Adrenal gland (tissue), 12 donors: ENCODE measurements around the gene WFDC12. TPM values are rescaled to one million over a fixed set of nuclear protein-coding genes. Genes with fewer than 3 reads are reported as not detected.

Experiments used
- DNase-seq, 7 donors: peaks; one replicate each; pipeline ENCODE4 v3.0.0-alpha.2; 2019 to 2020
- H3K27ac ChIP-seq, 5 donors: fragments of 200-600 bp; sonication (generic) in 4 of 5; 1 replicate in 3 of 5; 2 replicates in 2 of 5; pipeline versions ENCODE4 v1.5.1 to v1.8.0; 2016 to 2020; ENCODE audit warnings: mild to moderate bottlenecking in 1 of 5
- H3K27me3 ChIP-seq: fragments of 200-600 bp; 2 replicates; pipeline ENCODE4 v1.8.0; 2021
- H3K36me3 ChIP-seq, 2 donors: fragments of 200-600 bp; replicated peaks in 1 of 2; 1 replicate in 1 of 2; 2 replicates in 1 of 2; pipeline versions ENCODE4 v1.5.1 to v1.8.0; 2018 to 2022
- H3K4me1 ChIP-seq, 2 donors: fragments of 200-600 bp; replicated peaks in 1 of 2; 1 replicate in 1 of 2; 2 replicates in 1 of 2; pipeline versions ENCODE4 v1.5.1 to v1.8.0; 2018 to 2021
- H3K4me3 ChIP-seq, 4 donors: fragments of 200-600 bp; sonication (generic) in 3 of 4; one replicate each; pipeline ENCODE4 v1.5.1; 2016 to 2018
- H3K9me3 ChIP-seq, 3 donors: fragments of 200-600 bp; sonication (generic) in 1 of 3; replicated peaks in 1 of 3; 1 replicate in 2 of 3; 2 replicates in 1 of 3; pipeline versions ENCODE4 v1.5.1 to v1.8.0; 2016 to 2021
- CTCF ChIP-seq, 6 experiments: fragments of 450-650 bp in 4 of 6; fragments of 200-600 bp in 2 of 6; sonication (generic) in 1 of 6; IDR thresholded peaks; 1 replicate in 5 of 6; 2 replicates in 1 of 6; pipeline versions ENCODE4 v1.5.1 to v1.8.0; 2016 to 2021; ENCODE audit warnings: antibody characterized with exemption in 6 of 6, mild to moderate bottlenecking in 2 of 6, moderate library complexity in 1 of 6
- POLR2A ChIP-seq, 2 donors: fragments of 450-650 bp; IDR thresholded peaks; one replicate each; pipeline ENCODE4 v1.6.1; 2017; ENCODE audit warnings: antibody characterized with exemption in 2 of 2, mild to moderate bottlenecking in 2 of 2, moderate library complexity in 1 of 2
- WGBS, 4 donors: extraction: QIAGEN DNeasy Blood & Tissue Kit in 2 of 4; methylation state at CpG; one replicate each; pipeline versions ENCODE4 v1.1.5 to v1.1.7; 2013 to 2017; 5-methylcytosine and 5-hydroxymethylcytosine counted together
- intact Hi-C, 2 donors: fragments of 100-400 bp; cut with DNase I; formaldehyde crosslinking; loops; one replicate each; pipeline versions ENCODE4 v1.14.1 to v1.15.0; 2022 to 2023
- polyA plus RNA-seq, 3 donors: library from polyadenylated mRNA; stranded (reverse); fragments of 200-250 nt in 2 of 3; fragments of 350-450 nt in 1 of 3; fragmentation: Illumina TruSeq in 1 of 3; extraction: RNeasy Lipid Tissue Mini Kit (QIAGEN cat#74804) in 1 of 3; gene quantifications; one replicate each; pipeline ENCODE4 v1.2.3, GENCODE V29; 2013 to 2014
- total RNA-seq, 9 donors: library from RNA; depleted of rRNA in 4 of 9; stranded (reverse); fragments of >200 nt in 4 of 9; fragments of 120-200 nt in 1 of 9; fragmentation: NEBNext Ultra II Directional in 1 of 9; extraction: Animal tissue kit (Norgen Biotek cat#: 25700) in 1 of 9; gene quantifications; one replicate each; pipeline versions ENCODE4 v1.1.0 to v1.2.4, GENCODE V29; 2013 to 2023
- donor health status: healthy with polysubstance abuse.
- donor health status: Bipolar disorder and iron deficiency.
- donor health status: DM: yes; HTN: yes; CAD: no.
- donor health status: DM: no; HTN: no; CAD: no.
- donor health status: DM: no; HTN: no; CAD: no.
- donor health status: DM: yes; HTN: yes; CAD: no.

Gene WFDC12
- total and polyA plus RNA-seq, 12 donors = not detected

- 3 to 8% (median 7%) methylated on average over 7 of the region's 7 CpGs for WGBS, 4 donors
- intact Hi-C loops = loop anchor here in 1 of 2 donors (5.0 kb wide), 1 partner anchor 191 kb away; no protein-coding TSS in a partner anchor
- Histone ChIP-seq H3K36me3 (no peaks in the 10 kb centered on the region), H3K4me1 (peaks cover 4 to 15% of the 10 kb centered on the region in 2 donors), H3K27ac (no peak overlapping the region), H3K27me3 (peaks cover 31% of the 10 kb centered on the region), H3K9me3 (no peaks in the 10 kb centered on the region), H3K4me3 (no peak overlapping the region)
- TF ChIP-seq CTCF (IDR thresholded peaks at IDR 0.05) = peak; percentile 58 to 77 (median 72)
- TF ChIP-seq POLR2A (IDR thresholded peaks at IDR 0.05) = no peak
- DNase-seq = peak; percentile 55 to 79 (median 70)
Observed at GRCh38 chr20:45095805-45096238, 28.4 kb downstream of the WFDC12 start.

GRCh38 chr20:45094864-45095574 is 29.2 kb downstream of the WFDC12 start:
- intact Hi-C loops = loop anchor here in 1 of 2 donors (5.0 kb wide), 2 partner anchors 53 to 192 kb away; no protein-coding TSS in a partner anchor
- WGBS, 4 donors = 88 to 100% (median 95%) methylated on average over 3 to 11 of the region's 11 CpGs
- H3K9me3 ChIP-seq = no peaks in the 10 kb centered on the region
- TF ChIP-seq POLR2A (IDR thresholded peaks at IDR 0.05) = no peak
- no peak for TF ChIP-seq CTCF (IDR thresholded peaks at IDR 0.05)
- no peak overlapping the region for H3K4me3 ChIP-seq
- H3K4me1 ChIP-seq = peaks cover 4 to 11% of the 10 kb centered on the region in 2 donors
- no peaks in the 10 kb centered on the region for H3K36me3 ChIP-seq
- no peak overlapping the region for H3K27ac ChIP-seq
- no peak for DNase-seq
- H3K27me3 ChIP-seq = peaks cover 28% of the 10 kb centered on the region

GRCh38 chr20:45094201-45094600 is 30.1 kb downstream of the WFDC12 start:
- WGBS, 4 donors = 85 to 93% (median 89%) methylated on average over 2 of the region's 2 CpGs
- H3K4me3 ChIP-seq = no peak overlapping the region
- no peak overlapping the region for H3K27ac ChIP-seq
- intact Hi-C loops = loop anchor here in 1 of 2 donors (5.0 kb wide), 1 partner anchor 52 kb away; no protein-coding TSS in a partner anchor
- peaks cover 4 to 11% of the 10 kb centered on the region in 2 donors for H3K4me1 ChIP-seq
- H3K36me3 ChIP-seq = no peaks in the 10 kb centered on the region
- TF ChIP-seq CTCF (IDR thresholded peaks at IDR 0.05) (no peak), POLR2A (IDR thresholded peaks at IDR 0.05) (no peak)
- peaks cover 25% of the 10 kb centered on the region for H3K27me3 ChIP-seq
- DNase-seq = no peak
- H3K9me3 ChIP-seq = no peaks in the 10 kb centered on the region

GRCh38 chr20:45092898-45093297 is 31.4 kb downstream of the WFDC12 start:
- Histone ChIP-seq H3K27me3 (peaks cover 17% of the 10 kb centered on the region), H3K27ac (no peak overlapping the region), H3K9me3 (no peaks in the 10 kb centered on the region), H3K4me1 (peaks cover 4 to 7% of the 10 kb centered on the region in 2 donors), H3K4me3 (no peak overlapping the region), H3K36me3 (no peaks in the 10 kb centered on the region)
- TF ChIP-seq CTCF (IDR thresholded peaks at IDR 0.05) = no peak
- no peak for TF ChIP-seq POLR2A (IDR thresholded peaks at IDR 0.05)
- WGBS, 4 donors = 88 to 97% (median 96%) methylated on average over 7 of the region's 7 CpGs
- DNase-seq = no peak
- intact Hi-C loops = loop anchor here in 1 of 2 donors (5.0 kb wide), 1 partner anchor 51 kb away; no protein-coding TSS in a partner anchor
